H1 (cell line): ENCODE data around the gene FANCE. TPM values are rescaled to one million over a fixed set of nuclear protein-coding genes. Genes with fewer than 3 reads are reported as not detected.

Experiments
- CTCF ChIA-PET: fragments of 300-600 bp; sonication (Branson Sonifier 250); formaldehyde crosslinking; loops from one replicate; lab custom pipeline; 2021; ENCODE audit not compliant: partially characterized antibody; lab: Charles Lee
- POLR2A ChIA-PET: fragments of 300-600 bp; sonication (Branson Sonifier 250); formaldehyde crosslinking; loops from one replicate; lab custom pipeline; 2021; ENCODE audit warnings: inconsistent platforms; ENCODE audit not compliant: partially characterized antibody; lab: Charles Lee
- DNase-seq, 2 experiments: peaks; one replicate each; pipeline versions ENCODE4 v3.0.0 to v3.0.0-alpha.2; 2010 to 2022; ENCODE audit warnings: low spot score in 2 of 2, low read depth in 1 of 2, mixed read lengths in 1 of 2
- FAIRE-seq: peaks from 2 replicates; lab custom pipeline; 2011; peaks lifted over from hg19 to GRCh38; lab: Jason Lieb, UNC
- H2AFZ ChIP-seq: 2 replicates; pipeline ENCODE4 v1.8.1; 2012; ENCODE audit warnings: low read length, inconsistent platforms
- H2AK5ac ChIP-seq: 2 replicates; pipeline ENCODE4 v1.6.1; 2013; ENCODE audit warnings: low read depth, low read length
- H2BK120ac ChIP-seq: replicated peaks from 2 replicates; pipeline ENCODE3; 2013; ENCODE audit warnings: low read depth, low read length, inconsistent platforms
- H2BK12ac ChIP-seq: 2 replicates; pipeline ENCODE4 v1.6.1; 2013; ENCODE audit warnings: low read depth, low read length
- H2BK15ac ChIP-seq: 2 replicates; pipeline ENCODE4 v1.6.1; 2013; ENCODE audit warnings: low read length
- H2BK20ac ChIP-seq: 2 replicates; pipeline ENCODE4 v1.6.1; 2013; ENCODE audit warnings: low read length
- H2BK5ac ChIP-seq: 2 replicates; pipeline ENCODE4 v1.6.1; 2013; ENCODE audit warnings: low read depth, low read length
- H3K14ac ChIP-seq: 2 replicates; pipeline ENCODE4 v1.6.1; 2013; ENCODE audit warnings: inconsistent platforms; ENCODE audit not compliant: insufficient read length
- H3K18ac ChIP-seq: 2 replicates; pipeline ENCODE4 v1.6.1; 2013; ENCODE audit warnings: low read length; ENCODE audit errors: extremely low read depth
- H3K23ac ChIP-seq: 2 replicates; pipeline ENCODE4 v1.6.1; 2013; ENCODE audit warnings: inconsistent platforms; ENCODE audit not compliant: insufficient read length
- H3K23me2 ChIP-seq: 2 replicates; pipeline ENCODE4 v1.6.1; 2013; ENCODE audit warnings: low read depth, low read length
- H3K27ac ChIP-seq: 2 replicates; pipeline ENCODE4 v1.6.1; 2011; ENCODE audit warnings: low read depth, low read length, inconsistent platforms
- H3K27me3 ChIP-seq, 4 experiments: replicated peaks in 1 of 4; 1 replicate in 1 of 4; 2 replicates in 3 of 4; pipeline versions ENCODE4 v1.6.1 to v1.8.1; 2011 to 2013; ENCODE audit warnings: low read length in 3 of 4, mild to moderate bottlenecking in 3 of 4, inconsistent platforms in 2 of 4, mixed read lengths in 2 of 4, moderate library complexity in 1 of 4; ENCODE audit not compliant: control insufficient read depth in 3 of 4, insufficient read depth in 3 of 4; ENCODE audit errors: extremely low read depth in 1 of 4
- H3K36me3 ChIP-seq, 4 experiments: 2 replicates each; pipeline versions ENCODE4 v1.6.1 to v1.8.1; 2011 to 2013; ENCODE audit warnings: mild to moderate bottlenecking in 4 of 4, low read length in 3 of 4, moderate library complexity in 2 of 4, control low read depth in 1 of 4, inconsistent platforms in 1 of 4; ENCODE audit not compliant: insufficient read depth in 4 of 4, control insufficient read depth in 2 of 4
- H3K4ac ChIP-seq: replicated peaks from 2 replicates; pipeline ENCODE3; 2013; ENCODE audit warnings: low read length, low read depth, mixed read lengths, inconsistent platforms; ENCODE audit not compliant: insufficient read length
- H3K4me1 ChIP-seq, 4 experiments: replicated peaks in 1 of 4; 1 replicate in 1 of 4; 2 replicates in 3 of 4; pipeline versions ENCODE4 v1.6.1 to v1.8.1; 2011 to 2013; ENCODE audit warnings: low read length in 3 of 4, inconsistent platforms in 2 of 4, mixed read lengths in 1 of 4; ENCODE audit not compliant: insufficient read depth in 4 of 4, control insufficient read depth in 3 of 4
- H3K4me2 ChIP-seq, 2 experiments: 2 replicates each; pipeline versions ENCODE4 v1.6.1 to v1.8.1; 2011 to 2013; ENCODE audit warnings: low read depth in 2 of 2, low read length in 2 of 2, control low read depth in 1 of 2, inconsistent platforms in 1 of 2, mild to moderate bottlenecking in 1 of 2; ENCODE audit not compliant: insufficient read depth in 1 of 2
- H3K4me3 ChIP-seq, 4 experiments: fragments of 200-600, 300-600 bp in 1 of 4; sonication (generic), shearing (Covaris generic), sonication (Bioruptor Twin) in 1 of 4; 2 replicates each; pipeline versions ENCODE4 v1.5.1 to v1.8.1; 2011 to 2016; ENCODE audit warnings: low read length in 4 of 4, low read depth in 3 of 4, control low read depth in 2 of 4, inconsistent platforms in 2 of 4, mild to moderate bottlenecking in 2 of 4, mixed read lengths in 1 of 4, moderate library complexity in 1 of 4; ENCODE audit not compliant: insufficient read depth in 2 of 4; ENCODE audit errors: extremely low read depth in 1 of 4
- H3K56ac ChIP-seq: replicated peaks from 2 replicates; pipeline ENCODE3; 2013; ENCODE audit warnings: low read depth, mild to moderate bottlenecking, mixed read lengths, low read length, inconsistent platforms; ENCODE audit not compliant: insufficient read length
- H3K79me1 ChIP-seq: 2 replicates; pipeline ENCODE4 v1.6.1; 2013; ENCODE audit warnings: low read depth, low read length, control low read depth
- H3K79me2 ChIP-seq, 2 experiments: 2 replicates each; pipeline versions ENCODE4 v1.6.1 to v1.8.1; 2012 to 2013; ENCODE audit warnings: low read length in 2 of 2, mild to moderate bottlenecking in 2 of 2, inconsistent platforms in 1 of 2; ENCODE audit not compliant: insufficient read depth in 2 of 2, control insufficient read depth in 1 of 2
- H3K9ac ChIP-seq, 4 experiments: replicated peaks in 1 of 4; 1 replicate in 1 of 4; 2 replicates in 3 of 4; pipeline versions ENCODE4 v1.6.1 to v1.8.1; 2011 to 2013; ENCODE audit warnings: low read depth in 3 of 4, low read length in 3 of 4, control low read depth in 2 of 4, mild to moderate bottlenecking in 2 of 4, moderate library complexity in 2 of 4, inconsistent platforms in 1 of 4; ENCODE audit errors: extremely low read depth in 1 of 4
- H3K9me3 ChIP-seq, 2 experiments: 2 replicates each; pipeline versions ENCODE4 v1.6.1 to v1.8.1; 2012 to 2013; ENCODE audit warnings: mild to moderate bottlenecking in 2 of 2, moderate library complexity in 2 of 2, control low read depth in 1 of 2, inconsistent platforms in 1 of 2, low read depth in 1 of 2, low read length in 1 of 2, mixed read lengths in 1 of 2; ENCODE audit not compliant: insufficient read depth in 2 of 2
- H4K20me1 ChIP-seq, 2 experiments: replicated peaks in 1 of 2; 2 replicates each; pipeline versions ENCODE3 to v1.8.1; 2011 to 2013; ENCODE audit warnings: inconsistent platforms in 2 of 2, low read length in 2 of 2, mild to moderate bottlenecking in 1 of 2; ENCODE audit not compliant: insufficient read depth in 2 of 2, control insufficient read depth in 1 of 2
- H4K5ac ChIP-seq: 2 replicates; pipeline ENCODE4 v1.6.1; 2013; ENCODE audit warnings: low read length, low read depth, mixed read lengths, inconsistent platforms; ENCODE audit not compliant: insufficient read length
- H4K8ac ChIP-seq: 2 replicates; pipeline ENCODE4 v1.8.0; 2013; ENCODE audit warnings: mild to moderate bottlenecking, moderate library complexity, low read length, inconsistent platforms; ENCODE audit not compliant: insufficient read depth; ENCODE audit errors: extremely low read depth
- H4K91ac ChIP-seq: replicated peaks from 2 replicates; pipeline ENCODE3; 2013; ENCODE audit warnings: low read length, mixed read lengths, inconsistent platforms; ENCODE audit not compliant: insufficient read length
- POLR2A ChIP-seq, 2 experiments: IDR thresholded peaks; 1 replicate in 1 of 2; 2 replicates in 1 of 2; pipeline ENCODE4 v1.6.1; 2011; ENCODE audit warnings: low read depth in 2 of 2, low read length in 2 of 2, mild to moderate bottlenecking in 2 of 2; ENCODE audit errors: control extremely low read depth in 1 of 2
- RAD21 ChIP-seq, 2 experiments: IDR thresholded peaks in 1 of 2; conservative IDR thresholded peaks in 1 of 2; 2 replicates each; pipeline ENCODE4 v1.6.1; 2011; ENCODE audit warnings: low read depth in 2 of 2, low read length in 2 of 2, improper control_type of control experiment in 1 of 2, inconsistent platforms in 1 of 2, mild to moderate bottlenecking in 1 of 2, moderate library complexity in 1 of 2
- WGBS, 2 experiments: shearing (Covaris generic) in 1 of 2; methylation state at CpG; one replicate each; pipeline versions ENCODE4 v1.1.6 to v1.1.7; 2013 to 2015; ENCODE audit warnings: low lambda C conversion rate in 2 of 2, mixed read lengths in 2 of 2, inconsistent platforms in 1 of 2, low coverage in 1 of 2, missing lambda C conversion rate in 1 of 2; ENCODE audit not compliant: insufficient replicate concordance in 2 of 2, insufficient coverage in 1 of 2, insufficient read length in 1 of 2; ENCODE audit errors: extremely low coverage in 1 of 2, missing lambda C conversion rate in 1 of 2; 5-methylcytosine and 5-hydroxymethylcytosine counted together
- polyA plus RNA-seq, 7 experiments: library from polyadenylated mRNA; depleted of rRNA in 3 of 7; stranded (reverse) in 5 of 7; unstranded in 2 of 7; fragments of >200 nt in 5 of 7; fragments of 200-250 nt in 2 of 7; gene quantifications; 1 replicate in 5 of 7; 2 replicates in 1 of 7; 4 replicates in 1 of 7; pipeline versions ENCODE4 v1.2.1 to v1.2.3, GENCODE V29; 2011 to 2013; ENCODE audit warnings: missing spikeins in 2 of 7, mixed read lengths in 2 of 7
- total RNA-seq: library from RNA; stranded (reverse); fragmentation: NEBNext Ultra II Directional; extraction: Animal tissue kit (Norgen Biotek cat#: 25700); gene quantifications from 2 replicates; pipeline ENCODE4 v1.2.1, GENCODE V29; 2021
- TF ChIP-seq, protein P1 (sequence below), 3 experiments: IDR thresholded peaks; 1 replicate in 2 of 3; 2 replicates in 1 of 3; pipeline versions ENCODE4 v1.5.1 to v1.6.1; 2011; ENCODE audit warnings: low read length in 3 of 3, mild to moderate bottlenecking in 3 of 3, inconsistent platforms in 2 of 3, low read depth in 1 of 3, moderate library complexity in 1 of 3; ENCODE audit not compliant: insufficient read depth in 1 of 3; ENCODE audit errors: control extremely low read depth in 1 of 3

Gene FANCE
- total and polyA plus RNA-seq, 2 of the 8 experiments (the other 6 are each of a cell fraction or from before 2014, with no cell fraction given), result 16.1 to 17.0 TPM

DNA sequence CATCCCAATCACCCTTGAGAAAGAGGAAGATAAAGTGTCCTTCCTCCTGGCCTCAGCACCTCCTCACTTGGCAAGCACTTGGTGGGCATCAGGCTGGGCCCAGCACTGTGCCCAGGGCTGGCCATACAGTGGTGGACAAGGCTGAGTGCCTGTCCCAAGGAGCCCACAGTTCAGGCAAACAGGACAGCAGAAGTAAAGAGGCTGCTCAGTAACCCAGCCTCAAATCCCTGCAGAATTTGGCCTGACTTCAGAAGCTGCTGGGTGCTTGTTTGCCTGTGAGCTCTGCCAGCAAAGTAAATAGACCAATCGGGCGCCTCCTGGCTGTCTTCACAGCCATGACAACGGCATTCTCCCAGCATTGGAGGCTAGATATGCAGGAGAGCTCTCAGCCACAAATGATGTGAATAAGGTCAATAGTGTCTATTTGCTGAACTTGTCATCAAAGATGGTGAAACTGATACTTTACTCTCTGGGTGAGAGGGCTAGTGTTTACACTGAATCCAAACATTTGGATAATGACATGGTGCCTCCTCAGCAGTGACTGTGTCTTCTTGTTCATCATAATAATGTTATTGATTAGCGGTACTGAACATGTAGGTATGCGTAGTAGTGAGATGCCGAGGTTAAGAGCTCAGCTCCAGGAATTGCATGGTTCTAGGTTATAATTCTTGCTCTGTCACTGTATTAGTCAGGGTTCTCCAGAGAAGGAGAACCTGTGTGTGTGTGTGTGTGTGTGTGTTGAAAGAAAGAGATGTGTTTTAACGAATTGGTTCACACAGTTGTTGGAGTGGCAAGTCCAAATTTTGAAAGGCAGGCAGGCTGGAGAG lies 36.9 kb upstream of the FANCE start:
- no peak overlapping the region for H2AFZ ChIP-seq
- no peak overlapping the region for H2BK120ac ChIP-seq
- no peak overlapping the region for H3K9ac ChIP-seq
- H3K4me2 ChIP-seq, result no peak overlapping the region
- H3K27ac ChIP-seq, result no peak overlapping the region
- FAIRE-seq (no peak), DNase-seq (no peak)
- H3K23ac ChIP-seq, result no peak overlapping the region
- no peaks in the 10 kb centered on the region for H3K23me2 ChIP-seq
- H3K27me3 ChIP-seq, result no peaks in the 10 kb centered on the region
- no peak overlapping the region for H4K8ac ChIP-seq
- H2BK15ac ChIP-seq, result no peak overlapping the region
- H4K91ac ChIP-seq, result no peak overlapping the region
- ChIA-PET POLR2A (interaction anchor here (0.7 to 1.0 kb wide), 3 partner anchors 17 to 72 kb away, joined by 3 read pairs; no protein-coding TSS in a partner anchor), CTCF (interaction anchor here (0.6 to 12.0 kb wide), 40 partner anchors 9 to 526 kb away, joined by 3 to 138 read pairs (median 4); partner anchors contain the start of genes DEF6, FANCE and PPARD)
- WGBS, 2 experiments, result 81% methylated on average over 7 of the region's 7 CpGs; no CpG with 5 or more reads in 1 of the 2 experiments
- H3K4me1 ChIP-seq, result peaks cover 0 to 9% (median 1%) of the 10 kb centered on the region in 4 experiments; a peak in 4 of 7 replicates
- no peak overlapping the region for H3K18ac ChIP-seq
- peaks cover 1% of the 10 kb centered on the region; the same call in 1 of the 2 replicates for H3K79me1 ChIP-seq
- H3K56ac ChIP-seq, result no peak overlapping the region
- no peaks in the 10 kb centered on the region for H3K36me3 ChIP-seq
- no peak overlapping the region for H3K4me3 ChIP-seq
- no peak overlapping the region for H3K4ac ChIP-seq
- H4K5ac ChIP-seq, result no peak overlapping the region
- H3K9me3 ChIP-seq, result no peaks in the 10 kb centered on the region
- H3K79me2 ChIP-seq, result no peaks in the 10 kb centered on the region
- H2BK5ac ChIP-seq, result no peak overlapping the region
- no peak overlapping the region for H3K14ac ChIP-seq
- no peak overlapping the region for H2AK5ac ChIP-seq
- TF ChIP-seq RAD21 (IDR thresholded peaks at IDR 0.05 in 1 of 2, conservative IDR thresholded peaks at IDR 0.05 in 1 of 2; ENCODE audit: low read depth in 2 of 2, low read length in 2 of 2) (peak; percentile 65 to 77), POLR2A (IDR thresholded peaks at IDR 0.05; ENCODE audit: control extremely low read depth in 1 of 2, low read depth in 2 of 2, low read length in 2 of 2) (no peak)
- TF ChIP-seq, protein P1, sequence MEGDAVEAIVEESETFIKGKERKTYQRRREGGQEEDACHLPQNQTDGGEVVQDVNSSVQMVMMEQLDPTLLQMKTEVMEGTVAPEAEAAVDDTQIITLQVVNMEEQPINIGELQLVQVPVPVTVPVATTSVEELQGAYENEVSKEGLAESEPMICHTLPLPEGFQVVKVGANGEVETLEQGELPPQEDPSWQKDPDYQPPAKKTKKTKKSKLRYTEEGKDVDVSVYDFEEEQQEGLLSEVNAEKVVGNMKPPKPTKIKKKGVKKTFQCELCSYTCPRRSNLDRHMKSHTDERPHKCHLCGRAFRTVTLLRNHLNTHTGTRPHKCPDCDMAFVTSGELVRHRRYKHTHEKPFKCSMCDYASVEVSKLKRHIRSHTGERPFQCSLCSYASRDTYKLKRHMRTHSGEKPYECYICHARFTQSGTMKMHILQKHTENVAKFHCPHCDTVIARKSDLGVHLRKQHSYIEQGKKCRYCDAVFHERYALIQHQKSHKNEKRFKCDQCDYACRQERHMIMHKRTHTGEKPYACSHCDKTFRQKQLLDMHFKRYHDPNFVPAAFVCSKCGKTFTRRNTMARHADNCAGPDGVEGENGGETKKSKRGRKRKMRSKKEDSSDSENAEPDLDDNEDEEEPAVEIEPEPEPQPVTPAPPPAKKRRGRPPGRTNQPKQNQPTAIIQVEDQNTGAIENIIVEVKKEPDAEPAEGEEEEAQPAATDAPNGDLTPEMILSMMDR (IDR thresholded peaks at IDR 0.05; ENCODE audit: control extremely low read depth in 1 of 3, insufficient read depth in 1 of 3, low read depth in 1 of 3, low read length in 3 of 3), result peak; percentile 70 to 80 (median 78)
- TF ChIP-seq, all 59 proteins: peak for 2
- H2BK20ac ChIP-seq, result no peak overlapping the region
- no peak overlapping the region for H2BK12ac ChIP-seq
- H4K20me1 ChIP-seq, result peaks cover 0 to 2% of the 10 kb centered on the region in 2 experiments
